ENCODE results near the gene WDR70.

Gene WDR70

GRCh38 chr5:37696190-37697021 is 317.3 kb downstream of the WDR70 start:
- Histone ChIP-seq H3K36me3 (ENCODE audit: insufficient read depth, low read length) (no peaks in the 10 kb centered on the region), H3K27me3 (ENCODE audit: control insufficient read depth in 1 of 2, insufficient read depth in 2 of 2, low read length in 2 of 2) (no peaks in the 10 kb centered on the region), H3K4me3 (ENCODE audit: low read depth in 1 of 2, low read length in 2 of 2) (no peak overlapping the region), H3K9ac (ENCODE audit: low read length) (no peak overlapping the region), H3K27ac (ENCODE audit: low read depth, low read length) (no peak overlapping the region), H3K9me3 (ENCODE audit: low read length) (no peaks in the 10 kb centered on the region), H3K4me1 (ENCODE audit: insufficient read depth, low read length) (no peaks in the 10 kb centered on the region)

- no peak overlapping the region for H3K4me3 ChIP-seq (ENCODE audit: low read depth in 1 of 2, low read length in 2 of 2)
- H3K9me3 ChIP-seq (ENCODE audit: low read length): no peaks in the 10 kb centered on the region
- no peaks in the 10 kb centered on the region for H3K4me1 ChIP-seq (ENCODE audit: insufficient read depth, low read length)
- no peaks in the 10 kb centered on the region for H3K27me3 ChIP-seq (ENCODE audit: control insufficient read depth in 1 of 2, insufficient read depth in 2 of 2, low read length in 2 of 2)
- peaks cover 3% of the 10 kb centered on the region for H3K36me3 ChIP-seq (ENCODE audit: insufficient read depth, low read length)
- no peak overlapping the region for H3K9ac ChIP-seq (ENCODE audit: low read length)
- no peak overlapping the region for H3K27ac ChIP-seq (ENCODE audit: low read depth, low read length)
Measured at GRCh38 chr5:37701868-37702267, 322.8 kb downstream of the WDR70 start.

GRCh38 chr5:37703841-37704241 is 324.7 kb downstream of the WDR70 start:
- Histone ChIP-seq H3K4me1 (ENCODE audit: insufficient read depth, low read length) (no peaks in the 10 kb centered on the region), H3K27me3 (ENCODE audit: control insufficient read depth in 1 of 2, insufficient read depth in 2 of 2, low read length in 2 of 2) (no peaks in the 10 kb centered on the region), H3K36me3 (ENCODE audit: insufficient read depth, low read length) (peaks cover 3% of the 10 kb centered on the region), H3K27ac (ENCODE audit: low read depth, low read length) (no peak overlapping the region), H3K9me3 (ENCODE audit: low read length) (no peaks in the 10 kb centered on the region), H3K4me3 (ENCODE audit: low read depth in 1 of 2, low read length in 2 of 2) (no peak overlapping the region), H3K9ac (ENCODE audit: low read length) (no peak overlapping the region)

GRCh38 chr5:37704406-37704805 is 325.3 kb downstream of the WDR70 start:
- Histone ChIP-seq H3K9ac (ENCODE audit: low read length) (no peak overlapping the region), H3K27me3 (ENCODE audit: control insufficient read depth in 1 of 2, insufficient read depth in 2 of 2, low read length in 2 of 2) (no peaks in the 10 kb centered on the region), H3K4me3 (ENCODE audit: low read depth in 1 of 2, low read length in 2 of 2) (no peak overlapping the region), H3K27ac (ENCODE audit: low read depth, low read length) (no peak overlapping the region), H3K4me1 (ENCODE audit: insufficient read depth, low read length) (no peaks in the 10 kb centered on the region), H3K9me3 (ENCODE audit: low read length) (no peaks in the 10 kb centered on the region), H3K36me3 (ENCODE audit: insufficient read depth, low read length) (peaks cover 3% of the 10 kb centered on the region)

GRCh38 chr5:37709020-37709419 is 329.9 kb downstream of the WDR70 start:
- H3K9ac ChIP-seq (ENCODE audit: low read length): no peak overlapping the region
- no peaks in the 10 kb centered on the region for H3K4me1 ChIP-seq (ENCODE audit: insufficient read depth, low read length)
- H3K27me3 ChIP-seq (ENCODE audit: control insufficient read depth in 1 of 2, insufficient read depth in 2 of 2, low read length in 2 of 2): no peaks in the 10 kb centered on the region
- no peaks in the 10 kb centered on the region for H3K9me3 ChIP-seq (ENCODE audit: low read length)
- H3K36me3 ChIP-seq (ENCODE audit: insufficient read depth, low read length): no peaks in the 10 kb centered on the region
- no peak overlapping the region for H3K4me3 ChIP-seq (ENCODE audit: low read depth in 1 of 2, low read length in 2 of 2)
- H3K27ac ChIP-seq (ENCODE audit: low read depth, low read length): no peak overlapping the region

- Histone ChIP-seq H3K27ac (ENCODE audit: low read depth, low read length) (no peak overlapping the region), H3K4me3 (ENCODE audit: low read depth in 1 of 2, low read length in 2 of 2) (no peak overlapping the region), H3K27me3 (ENCODE audit: control insufficient read depth in 1 of 2, insufficient read depth in 2 of 2, low read length in 2 of 2) (no peaks in the 10 kb centered on the region), H3K9me3 (ENCODE audit: low read length) (no peaks in the 10 kb centered on the region), H3K9ac (ENCODE audit: low read length) (no peak overlapping the region), H3K36me3 (ENCODE audit: insufficient read depth, low read length) (no peaks in the 10 kb centered on the region), H3K4me1 (ENCODE audit: insufficient read depth, low read length) (no peaks in the 10 kb centered on the region)
Measured at GRCh38 chr5:37710965-37711364, 331.8 kb downstream of the WDR70 start.

GRCh38 chr5:37712750-37713149 is 333.6 kb downstream of the WDR70 start:
- Histone ChIP-seq H3K9ac (ENCODE audit: low read length) (no peak overlapping the region), H3K4me1 (ENCODE audit: insufficient read depth, low read length) (peaks cover 11% of the 10 kb centered on the region), H3K36me3 (ENCODE audit: insufficient read depth, low read length) (no peaks in the 10 kb centered on the region), H3K27ac (ENCODE audit: low read depth, low read length) (no peak overlapping the region), H3K9me3 (ENCODE audit: low read length) (no peaks in the 10 kb centered on the region), H3K4me3 (ENCODE audit: low read depth in 1 of 2, low read length in 2 of 2) (no peak overlapping the region), H3K27me3 (ENCODE audit: control insufficient read depth in 1 of 2, insufficient read depth in 2 of 2, low read length in 2 of 2) (no peaks in the 10 kb centered on the region)

- Histone ChIP-seq H3K27ac (ENCODE audit: low read depth, low read length) (no peak overlapping the region), H3K9ac (ENCODE audit: low read length) (no peak overlapping the region), H3K27me3 (ENCODE audit: control insufficient read depth in 1 of 2, insufficient read depth in 2 of 2, low read length in 2 of 2) (no peaks in the 10 kb centered on the region), H3K9me3 (ENCODE audit: low read length) (no peaks in the 10 kb centered on the region), H3K36me3 (ENCODE audit: insufficient read depth, low read length) (no peaks in the 10 kb centered on the region), H3K4me3 (ENCODE audit: low read depth in 1 of 2, low read length in 2 of 2) (no peak overlapping the region), H3K4me1 (ENCODE audit: insufficient read depth, low read length) (peaks cover 20% of the 10 kb centered on the region)
Measured at GRCh38 chr5:37714756-37715155, 335.6 kb downstream of the WDR70 start.

- Histone ChIP-seq H3K27ac (ENCODE audit: low read depth, low read length) (no peak overlapping the region), H3K9me3 (ENCODE audit: low read length) (no peaks in the 10 kb centered on the region), H3K27me3 (ENCODE audit: control insufficient read depth in 1 of 2, insufficient read depth in 2 of 2, low read length in 2 of 2) (no peaks in the 10 kb centered on the region), H3K9ac (ENCODE audit: low read length) (no peak overlapping the region), H3K4me1 (ENCODE audit: insufficient read depth, low read length) (peaks cover 20% of the 10 kb centered on the region), H3K4me3 (ENCODE audit: low read depth in 1 of 2, low read length in 2 of 2) (no peak overlapping the region), H3K36me3 (ENCODE audit: insufficient read depth, low read length) (no peaks in the 10 kb centered on the region)
Measured at GRCh38 chr5:37715361-37715760, 336.2 kb downstream of the WDR70 start.

GRCh38 chr5:37715992-37716391 is 336.9 kb downstream of the WDR70 start:
- Histone ChIP-seq H3K4me1 (ENCODE audit: insufficient read depth, low read length) (peaks cover 20% of the 10 kb centered on the region), H3K4me3 (ENCODE audit: low read depth in 1 of 2, low read length in 2 of 2) (no peak overlapping the region), H3K9me3 (ENCODE audit: low read length) (no peaks in the 10 kb centered on the region), H3K9ac (ENCODE audit: low read length) (no peak overlapping the region), H3K27me3 (ENCODE audit: control insufficient read depth in 1 of 2, insufficient read depth in 2 of 2, low read length in 2 of 2) (no peaks in the 10 kb centered on the region), H3K27ac (ENCODE audit: low read depth, low read length) (no peak overlapping the region), H3K36me3 (ENCODE audit: insufficient read depth, low read length) (no peaks in the 10 kb centered on the region)

- no peaks in the 10 kb centered on the region for H3K36me3 ChIP-seq (ENCODE audit: insufficient read depth, low read length)
- H3K9me3 ChIP-seq (ENCODE audit: low read length): no peaks in the 10 kb centered on the region
- no peak overlapping the region for H3K9ac ChIP-seq (ENCODE audit: low read length)
- no peak overlapping the region for H3K4me3 ChIP-seq (ENCODE audit: low read depth in 1 of 2, low read length in 2 of 2)
- H3K4me1 ChIP-seq (ENCODE audit: insufficient read depth, low read length): peaks cover 20% of the 10 kb centered on the region
- no peak overlapping the region for H3K27ac ChIP-seq (ENCODE audit: low read depth, low read length)
- H3K27me3 ChIP-seq (ENCODE audit: control insufficient read depth in 1 of 2, insufficient read depth in 2 of 2, low read length in 2 of 2): no peaks in the 10 kb centered on the region
Measured at GRCh38 chr5:37716405-37716804, 337.3 kb downstream of the WDR70 start.

GRCh38 chr5:37717276-37717612 is 338.1 kb downstream of the WDR70 start:
- H3K27me3 ChIP-seq (ENCODE audit: control insufficient read depth in 1 of 2, insufficient read depth in 2 of 2, low read length in 2 of 2): no peaks in the 10 kb centered on the region
- peaks cover 20% of the 10 kb centered on the region for H3K4me1 ChIP-seq (ENCODE audit: insufficient read depth, low read length)
- H3K9me3 ChIP-seq (ENCODE audit: low read length): no peaks in the 10 kb centered on the region
- no peak overlapping the region for H3K4me3 ChIP-seq (ENCODE audit: low read depth in 1 of 2, low read length in 2 of 2)
- peak overlapping the region; percentile 60 for H3K27ac ChIP-seq (ENCODE audit: low read depth, low read length)
- H3K9ac ChIP-seq (ENCODE audit: low read length): no peak overlapping the region
- no peaks in the 10 kb centered on the region for H3K36me3 ChIP-seq (ENCODE audit: insufficient read depth, low read length)
